Esophagus squamous epithelium (tissue), 5 donors: ENCODE data around the gene TCF7. TPM values are rescaled to one million over a fixed set of nuclear protein-coding genes. Genes with fewer than 3 reads are reported as not detected.

Source experiments
- DNase-seq: peaks from one replicate; lab custom pipeline; 2025; lab: John Stamatoyannopoulos, UW
- H3K27ac ChIP-seq, 4 donors: fragments of 200-600 bp; sonication (generic); one replicate each; pipeline ENCODE4 v1.5.1; 2016 to 2019; ENCODE audit warnings: mild to moderate bottlenecking in 1 of 4
- H3K27me3 ChIP-seq, 4 donors: fragments of 200-600 bp; sonication (generic); 1 replicate in 3 of 4; 2 replicates in 1 of 4; pipeline versions ENCODE4 v1.5.1 to v1.6.0; 2017 to 2021; ENCODE audit warnings: antibody characterized with exemption in 1 of 4
- H3K36me3 ChIP-seq, 3 donors: fragments of 200-600 bp; sonication (generic); one replicate each; pipeline ENCODE4 v1.5.1; 2016 to 2019
- H3K4me1 ChIP-seq, 3 donors: fragments of 200-600 bp; sonication (generic); one replicate each; pipeline ENCODE4 v1.5.1; 2017 to 2019
- H3K4me3 ChIP-seq, 4 donors: fragments of 200-600 bp; sonication (generic); 1 replicate in 3 of 4; 2 replicates in 1 of 4; pipeline ENCODE4 v1.5.1; 2016 to 2019; ENCODE audit warnings: mild to moderate bottlenecking in 2 of 4, moderate library complexity in 1 of 4
- H3K9me3 ChIP-seq, 3 donors: fragments of 200-600 bp; sonication (generic); one replicate each; pipeline ENCODE4 v1.5.1; 2016 to 2019
- CTCF ChIP-seq, 6 experiments: fragments of 450-650 bp in 4 of 6; fragments of 200-600 bp in 2 of 6; sonication (generic) in 2 of 6; IDR thresholded peaks; one replicate each; pipeline ENCODE4 v1.5.1; 2016 to 2019; ENCODE audit warnings: antibody characterized with exemption in 6 of 6, mild to moderate bottlenecking in 4 of 6, moderate library complexity in 4 of 6
- POLR2A ChIP-seq, 4 donors: fragments of 450-650 bp; IDR thresholded peaks; one replicate each; pipeline ENCODE4 v1.6.1; 2017; ENCODE audit warnings: antibody characterized with exemption in 4 of 4, mild to moderate bottlenecking in 4 of 4, moderate library complexity in 3 of 4
- WGBS, 2 donors: methylation state at CpG; one replicate each; pipeline ENCODE4 v1.1.5; 2018; 5-methylcytosine and 5-hydroxymethylcytosine counted together
- intact Hi-C: fragments of 100-400 bp; cut with DNase I; formaldehyde crosslinking; loops from one replicate; pipeline ENCODE4 v1.15.0; 2022
- total RNA-seq, 4 donors: library from RNA; depleted of rRNA; stranded (reverse); fragments of >200 nt; gene quantifications; one replicate each; pipeline ENCODE4 v1.1.0, GENCODE V29; 2016
- donor health status: DM: yes; HTN: yes; CAD: no.

The TCF7 gene
- total RNA-seq, 4 donors from 2014 or later = 1.9 to 7.6 (median 2.8) TPM

GRCh38 chr5:134125039-134126015, 10.8 kb downstream of the TCF7 start:
- Histone ChIP-seq H3K27ac (peak overlapping the region in 3 of 4 donors; percentile 51 to 83 (median 60)), H3K4me3 (peak overlapping the region in 1 of 4 donors; percentile 12), H3K4me1 (peaks cover 6 to 76% (median 32%) of the 10 kb centered on the region in 3 donors), H3K27me3 (no peaks in the 10 kb centered on the region), H3K36me3 (peaks cover 0 to 12% (median 0%) of the 10 kb centered on the region in 3 donors), H3K9me3 (no peaks in the 10 kb centered on the region)
- 34 to 50% methylated on average over 5 to 9 of the region's 14 CpGs for WGBS, 2 donors
- no peak for TF ChIP-seq CTCF (IDR thresholded peaks at IDR 0.05)
- no peak for TF ChIP-seq POLR2A (IDR thresholded peaks at IDR 0.05)
- no peak for DNase-seq
- intact Hi-C loops = no loop called here

GRCh38 chr5:134127376-134127861, 12.9 kb downstream of the TCF7 start:
- intact Hi-C loops = no loop called here
- Histone ChIP-seq H3K36me3 (peaks cover 0 to 30% (median 0%) of the 10 kb centered on the region in 3 donors), H3K27me3 (no peaks in the 10 kb centered on the region), H3K9me3 (no peaks in the 10 kb centered on the region), H3K4me3 (peak overlapping the region in 1 of 4 donors; percentile 2), H3K4me1 (peaks cover 6 to 73% (median 32%) of the 10 kb centered on the region in 3 donors), H3K27ac (no peak overlapping the region)
- no peak for TF ChIP-seq POLR2A (IDR thresholded peaks at IDR 0.05)
- no peak for TF ChIP-seq CTCF (IDR thresholded peaks at IDR 0.05)
- 26 to 85% methylated on average over 3 to 5 of the region's 15 CpGs for WGBS, 2 donors
- no peak for DNase-seq

GRCh38 chr5:134127988-134128647, 13.6 kb downstream of the TCF7 start:
- DNase-seq = no peak
- 48 to 64% methylated on average over 11 to 13 of the region's 18 CpGs for WGBS, 2 donors
- Histone ChIP-seq H3K27ac (peak overlapping the region in 2 of 4 donors; percentile 3 to 31), H3K9me3 (no peaks in the 10 kb centered on the region), H3K36me3 (peaks cover 0 to 37% (median 0%) of the 10 kb centered on the region in 3 donors), H3K4me1 (peaks cover 6 to 75% (median 32%) of the 10 kb centered on the region in 3 donors), H3K27me3 (no peaks in the 10 kb centered on the region), H3K4me3 (peak overlapping the region in 1 of 4 donors; percentile 2)
- TF ChIP-seq POLR2A (IDR thresholded peaks at IDR 0.05) (no peak), CTCF (IDR thresholded peaks at IDR 0.05) (no peak)
- intact Hi-C loops = no loop called here

GRCh38 chr5:134128648-134128995, 14.1 kb downstream of the TCF7 start:
- TF ChIP-seq POLR2A (IDR thresholded peaks at IDR 0.05) (no peak), CTCF (IDR thresholded peaks at IDR 0.05) (no peak)
- Histone ChIP-seq H3K36me3 (peaks cover 0 to 42% (median 0%) of the 10 kb centered on the region in 3 donors), H3K4me1 (peaks cover 6 to 76% (median 32%) of the 10 kb centered on the region in 3 donors), H3K27me3 (no peaks in the 10 kb centered on the region), H3K27ac (peak overlapping the region in 1 of 4 donors; percentile 3), H3K9me3 (no peaks in the 10 kb centered on the region), H3K4me3 (no peak overlapping the region)
- no peak for DNase-seq
- WGBS, 2 donors = 60% methylated on average over 1 of the region's 5 CpGs; no CpG with 5 or more reads in 1 of the 2 donors
- intact Hi-C loops = no loop called here
